HepG2 (cell line): Measurements from ENCODE around the gene TMEM80. TPM values are rescaled to one million over a fixed set of nuclear protein-coding genes. Genes with fewer than 3 reads are reported as not detected.

Source experiments
- AHR ChIP-seq: IDR thresholded peaks from 2 replicates; pipeline ENCODE4 v1.6.1; 2018; ENCODE audit warnings: missing genetic modification reagents, missing compliant biosample characterization
- ARNT ChIP-seq: fragments of 450-650 bp; IDR thresholded peaks from 2 replicates; pipeline ENCODE4 v1.6.1; 2017
- CEBPG ChIP-seq: IDR thresholded peaks from 2 replicates; pipeline ENCODE4 v1.6.1; 2016
- EED ChIP-seq: sonication (generic); formaldehyde crosslinking; IDR thresholded peaks from 2 replicates; pipeline ENCODE4 v1.5.0; 2020; ENCODE audit warnings: mild to moderate bottlenecking, missing genetic modification reagents
- EZH2 ChIP-seq: conservative IDR thresholded peaks from 2 replicates; pipeline ENCODE4 v1.6.1; 2012; ENCODE audit warnings: mild to moderate bottlenecking, low read depth, low read length, moderate library complexity
- KAT8 ChIP-seq: IDR thresholded peaks from 2 replicates; pipeline ENCODE4 v1.6.1; 2016; ENCODE audit warnings: missing genetic modification reagents, missing compliant biosample characterization
- MBD4 ChIP-seq: IDR thresholded peaks from 2 replicates; pipeline ENCODE4 v1.6.1; 2012; ENCODE audit warnings: low read length, inconsistent platforms, borderline replicate concordance
- MYNN ChIP-seq: sonication (generic); formaldehyde crosslinking; IDR thresholded peaks from 2 replicates; pipeline ENCODE4 v1.4.0; 2020; ENCODE audit warnings: mild to moderate bottlenecking, low read depth, missing genetic modification reagents
- NCOA1 ChIP-seq: sonication (generic); formaldehyde crosslinking; IDR thresholded peaks from 2 replicates; pipeline ENCODE4 v1.9.0; 2021; ENCODE audit warnings: missing genetic modification reagents
- PLRG1 ChIP-seq: fragments of 450-650 bp; conservative IDR thresholded peaks from 2 replicates; pipeline ENCODE4 v1.6.1; 2016
- RNF2 ChIP-seq: fragments of 450-650 bp; conservative IDR thresholded peaks from 2 replicates; pipeline ENCODE4 v1.6.1; 2016; ENCODE audit warnings: low read depth
- SAFB2 ChIP-seq: sonication (generic); formaldehyde crosslinking; IDR thresholded peaks from 2 replicates; pipeline ENCODE4 v1.5.1; 2020; ENCODE audit warnings: missing genetic modification reagents, low read depth, mild to moderate bottlenecking, borderline replicate concordance
- TBX3 ChIP-seq: fragments of 450-650 bp; IDR thresholded peaks from 2 replicates; pipeline ENCODE4 v1.6.1; 2017; ENCODE audit warnings: antibody characterized with exemption, mild to moderate bottlenecking, inconsistent platforms, borderline replicate concordance
- ZNF224 ChIP-seq: sonication (generic); formaldehyde crosslinking; IDR thresholded peaks from 2 replicates; pipeline ENCODE4 v1.5.0; 2020; ENCODE audit warnings: mild to moderate bottlenecking, missing genetic modification reagents
- ZNF253 ChIP-seq: sonication (generic); formaldehyde crosslinking; IDR thresholded peaks from 2 replicates; pipeline ENCODE4 v1.8.0; 2022; ENCODE audit warnings: mild to moderate bottlenecking, missing genetic modification reagents, borderline replicate concordance
- ZNF7 ChIP-seq: IDR thresholded peaks from 2 replicates; pipeline ENCODE4 v1.6.1; 2016; ENCODE audit warnings: missing biosample characterization, missing genetic modification reagents
- ZNF766 ChIP-seq: sonication (generic); formaldehyde crosslinking; IDR thresholded peaks from 2 replicates; pipeline ENCODE4 v1.5.0; 2020; ENCODE audit warnings: missing genetic modification reagents, borderline replicate concordance
- polyA plus RNA-seq, 8 experiments: library from polyadenylated mRNA; depleted of rRNA in 3 of 8; stranded (reverse) in 7 of 8; unstranded in 1 of 8; fragments of >200 nt; fragmentation: Illumina TruSeq in 4 of 8; extraction: Trizol in 4 of 8; gene quantifications; 2 replicates each; pipeline versions ENCODE4 v1.2.1 to v1.2.3, GENCODE V29; 2011 to 2016; ENCODE audit warnings: low read depth in 4 of 8, missing spikeins in 1 of 8, mixed read lengths in 1 of 8; ENCODE audit not compliant: insufficient read depth in 1 of 8
- total RNA-seq, 5 experiments: library from RNA; depleted of rRNA; stranded (reverse); fragments of >200 nt; fragmentation: Illumina TruSeq; extraction: Trizol; gene quantifications; 2 replicates each; pipeline ENCODE4 v1.2.3, GENCODE V29; 2016; ENCODE audit warnings: low read depth in 1 of 5
- TF ChIP-seq, protein P1 (sequence below): sonication (generic); formaldehyde crosslinking; IDR thresholded peaks from 2 replicates; pipeline ENCODE4 v1.4.0; 2020; ENCODE audit warnings: missing genetic modification reagents, mild to moderate bottlenecking, borderline replicate concordance
- TF ChIP-seq, protein P2 (sequence below): sonication (generic); formaldehyde crosslinking; conservative IDR thresholded peaks from 2 replicates; pipeline ENCODE4 v1.8.0; 2022; ENCODE audit warnings: low read depth, missing genetic modification reagents
- TF ChIP-seq, protein P3 (sequence below): IDR thresholded peaks from 2 replicates; pipeline ENCODE4 v1.6.1; 2018; ENCODE audit warnings: missing genetic modification reagents, mild to moderate bottlenecking, missing compliant biosample characterization
- TF ChIP-seq, protein P4 (sequence below): sonication (generic); formaldehyde crosslinking; IDR thresholded peaks from 2 replicates; pipeline ENCODE4 v1.5.0; 2020; ENCODE audit warnings: mild to moderate bottlenecking, missing genetic modification reagents, borderline replicate concordance
- TF ChIP-seq, protein P5 (sequence below): sonication (generic); formaldehyde crosslinking; IDR thresholded peaks from 2 replicates; pipeline ENCODE4 v1.4.0; 2020; ENCODE audit warnings: mild to moderate bottlenecking, low read depth, missing genetic modification reagents
- TF ChIP-seq, protein P6 (sequence below): sonication (generic); formaldehyde crosslinking; IDR thresholded peaks from 2 replicates; pipeline ENCODE4 v1.4.0; 2020; ENCODE audit warnings: mild to moderate bottlenecking, missing genetic modification reagents

TMEM80 gene
- total and polyA plus RNA-seq, 2 of the 13 experiments (the other 11 are each of a cell fraction or from before 2014, with no cell fraction given), result 5.6 to 17.1 TPM

DNA sequence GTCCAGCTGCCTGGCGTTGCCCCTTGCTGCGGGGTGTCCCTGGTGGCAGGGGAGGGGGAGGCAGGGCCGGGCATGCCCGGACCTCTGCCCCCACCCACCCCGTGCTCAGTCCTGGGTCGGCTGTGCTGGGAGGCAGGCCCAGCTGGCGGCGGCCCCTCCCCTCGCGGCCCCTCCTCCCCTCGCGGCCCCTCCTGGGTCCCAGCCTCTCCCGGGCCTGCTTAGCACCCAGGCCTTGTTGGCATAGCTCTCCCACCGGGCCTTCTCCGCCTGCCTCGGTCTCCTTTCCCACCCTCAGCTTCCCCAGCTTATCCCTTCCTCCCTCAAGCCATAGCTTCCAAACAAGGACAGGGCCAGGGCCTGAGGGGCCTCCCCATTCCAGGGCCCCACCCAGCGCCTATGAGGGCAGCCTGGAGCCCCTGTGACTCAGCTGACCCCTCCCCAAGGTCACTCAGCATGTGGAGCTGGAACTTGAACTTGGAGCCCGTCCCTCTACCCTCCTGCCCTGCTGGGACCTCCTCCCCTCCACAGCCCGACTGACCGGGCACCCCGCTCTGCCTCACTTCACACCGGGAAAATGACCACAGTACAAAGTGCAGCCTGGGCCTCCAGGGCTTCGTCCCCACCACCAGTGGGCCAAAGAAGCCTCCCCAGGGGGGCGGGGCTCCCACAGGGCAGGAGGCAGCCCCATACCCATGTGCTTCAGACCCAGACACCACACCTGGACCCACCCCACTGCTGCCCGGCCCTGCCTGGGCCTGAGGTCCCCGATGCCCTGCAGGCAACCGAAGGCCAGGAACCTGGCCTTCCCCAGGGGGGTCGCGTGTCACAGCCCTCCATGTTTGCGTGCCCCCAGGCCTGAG is 11.6 kb downstream of the TMEM80 start (continued):
- TF ChIP-seq, protein P1, sequence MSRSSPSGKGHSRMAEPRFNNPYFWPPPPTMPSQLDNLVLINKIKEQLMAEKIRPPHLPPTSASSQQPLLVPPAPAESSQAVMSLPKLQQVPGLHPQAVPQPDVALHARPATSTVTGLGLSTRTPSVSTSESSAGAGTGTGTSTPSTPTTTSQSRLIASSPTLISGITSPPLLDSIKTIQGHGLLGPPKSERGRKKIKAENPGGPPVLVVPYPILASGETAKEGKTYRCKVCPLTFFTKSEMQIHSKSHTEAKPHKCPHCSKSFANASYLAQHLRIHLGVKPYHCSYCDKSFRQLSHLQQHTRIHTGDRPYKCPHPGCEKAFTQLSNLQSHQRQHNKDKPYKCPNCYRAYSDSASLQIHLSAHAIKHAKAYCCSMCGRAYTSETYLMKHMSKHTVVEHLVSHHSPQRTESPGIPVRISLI (CRISPR knock-in tag), result peak; percentile 60; the same call in 1 of the 2 replicates
- TF ChIP-seq PLRG1 (no peak), TBX3 (peak; percentile 77; the same call in 1 of the 2 replicates), RNF2 (peak; percentile 61; the same call in 1 of the 2 replicates), CEBPG (CRISPR knock-in tag) (peak; percentile 33; the same call in 1 of the 2 replicates), ZNF766 (CRISPR knock-in tag) (0 out of 2 replicates have a peak, but pooled peaks have one; percentile 24), ARNT (no peak), ZNF253 (CRISPR knock-in tag) (no peak; the same call in 1 of the 2 replicates), EZH2 (no peak), SAFB2 (CRISPR knock-in tag) (no peak), AHR (no peak), NCOA1 (CRISPR knock-in tag) (peak; percentile 95), MBD4 (no peak), MYNN (CRISPR knock-in tag) (no peak), ZNF7 (no peak), ZNF224 (CRISPR knock-in tag) (0 out of 2 replicates have a peak, but pooled peaks have one; percentile 54), KAT8 (CRISPR knock-in tag) (no peak), EED (CRISPR knock-in tag) (no peak)
- TF ChIP-seq, protein P2, sequence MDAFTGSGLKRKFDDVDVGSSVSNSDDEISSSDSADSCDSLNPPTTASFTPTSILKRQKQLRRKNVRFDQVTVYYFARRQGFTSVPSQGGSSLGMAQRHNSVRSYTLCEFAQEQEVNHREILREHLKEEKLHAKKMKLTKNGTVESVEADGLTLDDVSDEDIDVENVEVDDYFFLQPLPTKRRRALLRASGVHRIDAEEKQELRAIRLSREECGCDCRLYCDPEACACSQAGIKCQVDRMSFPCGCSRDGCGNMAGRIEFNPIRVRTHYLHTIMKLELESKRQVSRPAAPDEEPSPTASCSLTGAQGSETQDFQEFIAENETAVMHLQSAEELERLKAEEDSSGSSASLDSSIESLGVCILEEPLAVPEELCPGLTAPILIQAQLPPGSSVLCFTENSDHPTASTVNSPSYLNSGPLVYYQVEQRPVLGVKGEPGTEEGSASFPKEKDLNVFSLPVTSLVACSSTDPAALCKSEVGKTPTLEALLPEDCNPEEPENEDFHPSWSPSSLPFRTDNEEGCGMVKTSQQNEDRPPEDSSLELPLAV, result no peak
- TF ChIP-seq, protein P3, sequence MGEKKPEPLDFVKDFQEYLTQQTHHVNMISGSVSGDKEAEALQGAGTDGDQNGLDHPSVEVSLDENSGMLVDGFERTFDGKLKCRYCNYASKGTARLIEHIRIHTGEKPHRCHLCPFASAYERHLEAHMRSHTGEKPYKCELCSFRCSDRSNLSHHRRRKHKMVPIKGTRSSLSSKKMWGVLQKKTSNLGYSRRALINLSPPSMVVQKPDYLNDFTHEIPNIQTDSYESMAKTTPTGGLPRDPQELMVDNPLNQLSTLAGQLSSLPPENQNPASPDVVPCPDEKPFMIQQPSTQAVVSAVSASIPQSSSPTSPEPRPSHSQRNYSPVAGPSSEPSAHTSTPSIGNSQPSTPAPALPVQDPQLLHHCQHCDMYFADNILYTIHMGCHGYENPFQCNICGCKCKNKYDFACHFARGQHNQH, result peak; percentile 80
- TF ChIP-seq, protein P4, sequence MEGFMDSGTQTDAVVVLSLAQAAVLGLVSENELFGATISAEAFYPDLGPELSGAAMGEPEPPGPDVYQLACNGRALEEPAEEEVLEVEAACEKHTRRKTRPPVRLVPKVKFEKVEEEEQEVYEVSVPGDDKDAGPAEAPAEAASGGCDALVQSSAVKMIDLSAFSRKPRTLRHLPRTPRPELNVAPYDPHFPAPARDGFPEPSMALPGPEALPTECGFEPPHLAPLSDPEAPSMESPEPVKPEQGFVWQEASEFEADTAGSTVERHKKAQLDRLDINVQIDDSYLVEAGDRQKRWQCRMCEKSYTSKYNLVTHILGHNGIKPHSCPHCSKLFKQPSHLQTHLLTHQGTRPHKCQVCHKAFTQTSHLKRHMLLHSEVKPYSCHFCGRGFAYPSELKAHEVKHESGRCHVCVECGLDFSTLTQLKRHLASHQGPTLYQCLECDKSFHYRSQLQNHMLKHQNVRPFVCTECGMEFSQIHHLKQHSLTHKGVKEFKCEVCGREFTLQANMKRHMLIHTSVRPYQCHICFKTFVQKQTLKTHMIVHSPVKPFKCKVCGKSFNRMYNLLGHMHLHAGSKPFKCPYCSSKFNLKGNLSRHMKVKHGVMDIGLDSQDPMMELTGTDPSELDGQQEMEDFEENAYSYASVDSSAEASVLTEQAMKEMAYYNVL (CRISPR knock-in tag), result peak; percentile 64; the same call in 1 of the 2 replicates
- TF ChIP-seq, protein P5, sequence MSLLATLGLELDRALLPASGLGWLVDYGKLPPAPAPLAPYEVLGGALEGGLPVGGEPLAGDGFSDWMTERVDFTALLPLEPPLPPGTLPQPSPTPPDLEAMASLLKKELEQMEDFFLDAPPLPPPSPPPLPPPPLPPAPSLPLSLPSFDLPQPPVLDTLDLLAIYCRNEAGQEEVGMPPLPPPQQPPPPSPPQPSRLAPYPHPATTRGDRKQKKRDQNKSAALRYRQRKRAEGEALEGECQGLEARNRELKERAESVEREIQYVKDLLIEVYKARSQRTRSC, result no peak
- TF ChIP-seq, protein P6, sequence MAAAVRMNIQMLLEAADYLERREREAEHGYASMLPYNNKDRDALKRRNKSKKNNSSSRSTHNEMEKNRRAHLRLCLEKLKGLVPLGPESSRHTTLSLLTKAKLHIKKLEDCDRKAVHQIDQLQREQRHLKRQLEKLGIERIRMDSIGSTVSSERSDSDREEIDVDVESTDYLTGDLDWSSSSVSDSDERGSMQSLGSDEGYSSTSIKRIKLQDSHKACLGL, result peak; percentile 62; the same call in 1 of the 2 replicates
